Measurements from ENCODE around the gene EXOC3L4.

The EXOC3L4 gene

DNA sequence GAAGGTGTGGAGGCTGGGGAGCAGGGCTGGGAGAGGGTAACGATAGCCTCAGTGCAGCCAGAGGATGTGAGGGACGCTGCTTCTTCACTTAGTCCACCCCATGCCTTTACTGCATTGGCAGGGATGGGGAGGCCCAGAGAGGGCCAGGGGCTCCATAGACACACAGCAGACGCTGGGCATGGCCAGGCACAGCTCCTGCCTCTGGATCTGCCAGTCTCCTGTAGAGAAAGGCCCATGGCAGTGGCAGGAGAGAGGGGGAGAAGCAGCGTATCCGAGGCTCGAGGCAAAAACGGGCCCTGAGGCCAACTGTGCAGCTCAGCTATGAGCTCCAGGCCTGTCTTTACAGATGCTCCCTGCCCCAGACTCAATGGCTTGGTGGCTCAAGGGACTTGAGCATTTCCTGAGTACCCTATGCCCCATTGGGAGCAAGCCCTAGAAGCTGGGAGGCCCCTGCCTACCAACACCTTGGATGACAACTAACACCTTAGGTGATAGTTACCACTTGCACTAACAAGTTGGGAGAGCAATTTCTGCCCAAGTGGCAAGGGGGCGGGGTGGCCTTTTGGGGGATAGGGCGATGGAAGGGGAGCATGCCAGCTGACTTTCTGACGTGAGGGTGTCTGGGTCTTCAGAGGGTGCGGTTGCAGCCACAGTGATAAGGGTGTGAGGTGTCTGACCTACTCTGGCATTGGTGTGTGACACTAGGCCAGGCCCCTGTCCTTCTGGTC, 15.5 kb upstream of the EXOC3L4 start:
- no peak overlapping the region for H3K27ac ChIP-seq (replicated peaks)
- DNase-seq (ENCODE audit: low read depth in 1 of 2, low spot score in 1 of 2): no peak
- TF ChIP-seq POLR2AphosphoS5 (IDR thresholded peaks at IDR 0.05; ENCODE audit: low read depth) (no peak), SPI1 (IDR thresholded peaks at IDR 0.05; ENCODE audit: borderline replicate concordance, low read depth) (no peak), GABPA (IDR thresholded peaks at IDR 0.05; ENCODE audit: low read depth) (no peak)
- TF ChIP-seq, protein P1, sequence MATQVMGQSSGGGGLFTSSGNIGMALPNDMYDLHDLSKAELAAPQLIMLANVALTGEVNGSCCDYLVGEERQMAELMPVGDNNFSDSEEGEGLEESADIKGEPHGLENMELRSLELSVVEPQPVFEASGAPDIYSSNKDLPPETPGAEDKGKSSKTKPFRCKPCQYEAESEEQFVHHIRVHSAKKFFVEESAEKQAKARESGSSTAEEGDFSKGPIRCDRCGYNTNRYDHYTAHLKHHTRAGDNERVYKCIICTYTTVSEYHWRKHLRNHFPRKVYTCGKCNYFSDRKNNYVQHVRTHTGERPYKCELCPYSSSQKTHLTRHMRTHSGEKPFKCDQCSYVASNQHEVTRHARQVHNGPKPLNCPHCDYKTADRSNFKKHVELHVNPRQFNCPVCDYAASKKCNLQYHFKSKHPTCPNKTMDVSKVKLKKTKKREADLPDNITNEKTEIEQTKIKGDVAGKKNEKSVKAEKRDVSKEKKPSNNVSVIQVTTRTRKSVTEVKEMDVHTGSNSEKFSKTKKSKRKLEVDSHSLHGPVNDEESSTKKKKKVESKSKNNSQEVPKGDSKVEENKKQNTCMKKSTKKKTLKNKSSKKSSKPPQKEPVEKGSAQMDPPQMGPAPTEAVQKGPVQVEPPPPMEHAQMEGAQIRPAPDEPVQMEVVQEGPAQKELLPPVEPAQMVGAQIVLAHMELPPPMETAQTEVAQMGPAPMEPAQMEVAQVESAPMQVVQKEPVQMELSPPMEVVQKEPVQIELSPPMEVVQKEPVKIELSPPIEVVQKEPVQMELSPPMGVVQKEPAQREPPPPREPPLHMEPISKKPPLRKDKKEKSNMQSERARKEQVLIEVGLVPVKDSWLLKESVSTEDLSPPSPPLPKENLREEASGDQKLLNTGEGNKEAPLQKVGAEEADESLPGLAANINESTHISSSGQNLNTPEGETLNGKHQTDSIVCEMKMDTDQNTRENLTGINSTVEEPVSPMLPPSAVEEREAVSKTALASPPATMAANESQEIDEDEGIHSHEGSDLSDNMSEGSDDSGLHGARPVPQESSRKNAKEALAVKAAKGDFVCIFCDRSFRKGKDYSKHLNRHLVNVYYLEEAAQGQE (IDR thresholded peaks at IDR 0.05; ENCODE audit: insufficient replicate concordance, low read depth): no peak
- TF ChIP-seq, protein P2, sequence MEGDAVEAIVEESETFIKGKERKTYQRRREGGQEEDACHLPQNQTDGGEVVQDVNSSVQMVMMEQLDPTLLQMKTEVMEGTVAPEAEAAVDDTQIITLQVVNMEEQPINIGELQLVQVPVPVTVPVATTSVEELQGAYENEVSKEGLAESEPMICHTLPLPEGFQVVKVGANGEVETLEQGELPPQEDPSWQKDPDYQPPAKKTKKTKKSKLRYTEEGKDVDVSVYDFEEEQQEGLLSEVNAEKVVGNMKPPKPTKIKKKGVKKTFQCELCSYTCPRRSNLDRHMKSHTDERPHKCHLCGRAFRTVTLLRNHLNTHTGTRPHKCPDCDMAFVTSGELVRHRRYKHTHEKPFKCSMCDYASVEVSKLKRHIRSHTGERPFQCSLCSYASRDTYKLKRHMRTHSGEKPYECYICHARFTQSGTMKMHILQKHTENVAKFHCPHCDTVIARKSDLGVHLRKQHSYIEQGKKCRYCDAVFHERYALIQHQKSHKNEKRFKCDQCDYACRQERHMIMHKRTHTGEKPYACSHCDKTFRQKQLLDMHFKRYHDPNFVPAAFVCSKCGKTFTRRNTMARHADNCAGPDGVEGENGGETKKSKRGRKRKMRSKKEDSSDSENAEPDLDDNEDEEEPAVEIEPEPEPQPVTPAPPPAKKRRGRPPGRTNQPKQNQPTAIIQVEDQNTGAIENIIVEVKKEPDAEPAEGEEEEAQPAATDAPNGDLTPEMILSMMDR (IDR thresholded peaks at IDR 0.05; ENCODE audit: insufficient read depth, low read length): no peak
- no peak overlapping the region for H3K4me3 ChIP-seq (replicated peaks; ENCODE audit: insufficient read depth, low read length)
- H3K27me3 ChIP-seq (ENCODE audit: insufficient read depth, poor library complexity, severe bottlenecking): peaks cover 12% of the 10 kb centered on the region

DNA sequence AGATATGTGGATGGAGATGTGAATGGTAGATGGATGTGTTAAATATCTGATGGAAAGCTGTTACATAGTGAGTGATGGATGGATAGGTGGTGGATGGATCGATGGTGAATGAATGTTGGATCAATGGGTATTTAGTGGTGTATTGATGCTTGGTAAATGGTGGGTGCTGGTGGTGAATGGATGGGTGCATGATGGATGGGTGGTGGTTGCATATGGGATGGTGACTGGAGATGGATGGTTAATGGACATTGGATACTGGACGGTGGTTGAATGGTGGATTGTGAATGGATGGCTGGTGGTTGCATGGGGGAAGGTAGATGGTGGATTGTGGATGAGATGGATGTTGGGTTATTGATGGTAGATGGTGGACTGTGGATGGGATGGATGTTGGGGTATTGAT, 12.6 kb upstream of the EXOC3L4 start:
- Histone ChIP-seq H3K4me3 (replicated peaks; ENCODE audit: insufficient read depth, low read length) (no peak overlapping the region), H3K27ac (replicated peaks) (no peak overlapping the region), H3K27me3 (ENCODE audit: insufficient read depth, poor library complexity, severe bottlenecking) (peaks cover 15% of the 10 kb centered on the region)
- DNase-seq (ENCODE audit: low read depth in 1 of 2, low spot score in 1 of 2): no peak
- TF ChIP-seq, protein P2 (IDR thresholded peaks at IDR 0.05; ENCODE audit: insufficient read depth, low read length): no peak
- TF ChIP-seq GABPA (IDR thresholded peaks at IDR 0.05; ENCODE audit: low read depth) (no peak), SPI1 (IDR thresholded peaks at IDR 0.05; ENCODE audit: borderline replicate concordance, low read depth) (no peak), POLR2AphosphoS5 (IDR thresholded peaks at IDR 0.05; ENCODE audit: low read depth) (no peak)
- TF ChIP-seq, protein P1 (IDR thresholded peaks at IDR 0.05; ENCODE audit: insufficient replicate concordance, low read depth): no peak

- TF ChIP-seq, protein P2 (IDR thresholded peaks at IDR 0.05; ENCODE audit: insufficient read depth, low read length): no peak
- Histone ChIP-seq H3K27me3 (ENCODE audit: insufficient read depth, poor library complexity, severe bottlenecking) (peaks cover 15% of the 10 kb centered on the region), H3K4me3 (replicated peaks; ENCODE audit: insufficient read depth, low read length) (no peak within 1 kb of the TSS), H3K27ac (replicated peaks) (no peak within 1 kb of the TSS)
- no peak for DNase-seq (ENCODE audit: low read depth in 1 of 2, low spot score in 1 of 2)
Observed at GRCh38 chr14:103084021-103084919, 10.3 kb upstream of the EXOC3L4 start, which contains the start of gene LBHD2. LBHD2 (plus strand) TSS chr14:103084210; CDS start chr14:103086013, 1,803 bp downstream.

All from HL-60 (cell line).